Measurements from ENCODE around the gene EWSR1. TPM values are rescaled to one million over a fixed set of nuclear protein-coding genes. Genes with fewer than 3 reads are reported as not detected.

Gene EWSR1
- total and polyA plus RNA-seq, 2 donors (not counting 3 experiments of a cell fraction or from before 2014, with no cell fraction given): 305 to 588 TPM

- H3K36me3 ChIP-seq (ENCODE audit: control insufficient read depth in 2 of 2, extremely low read depth in 1 of 2, insufficient read depth in 2 of 2, low read length in 2 of 2): peaks cover 5 to 67% of the 10 kb centered on the region in 2 experiments
- H3K79me2 ChIP-seq (ENCODE audit: control insufficient read depth, insufficient read depth, low read length): no peaks in the 10 kb centered on the region
- no peak for FAIRE-seq
Measured at GRCh38 chr22:29334696-29335344, 66.8 kb downstream of the EWSR1 start.

More at GRCh38 chr22:29334696-29335344, 66.8 kb downstream of the EWSR1 start:
- H2AFZ ChIP-seq (ENCODE audit: low read depth, low read length): no peak overlapping the region
- intact Hi-C loops (cut with micrococcal nuclease) (no loop called here), dilution Hi-C loops (cut with MboI; ENCODE audit: extremely low pct_ligation_motif_present, low sequenced_read_pairs) (no loop called here)
- no peak overlapping the region for H3K4me3 ChIP-seq (replicated peaks in 1 of 3; ENCODE audit: insufficient read depth in 1 of 3, low read depth in 1 of 3, low read length in 3 of 3)
- no peaks in the 10 kb centered on the region for H4K20me1 ChIP-seq (replicated peaks; ENCODE audit: control insufficient read depth, extremely low read depth, insufficient read depth, low read length)
- H3K9me3 ChIP-seq (replicated peaks; ENCODE audit: control insufficient read depth, insufficient read depth, low read length): no peaks in the 10 kb centered on the region
- TF ChIP-seq MAX (IDR thresholded peaks at IDR 0.05; ENCODE audit: insufficient read depth, insufficient read length) (no peak), GATA2 (IDR thresholded peaks at IDR 0.05; ENCODE audit: insufficient read depth, insufficient read length, low read depth, low read length) (no peak), JUN (IDR thresholded peaks at IDR 0.05; ENCODE audit: borderline replicate concordance, insufficient read depth, insufficient read length, low read depth) (no peak), FOS (IDR thresholded peaks at IDR 0.05; ENCODE audit: borderline replicate concordance, insufficient read depth, low read length) (no peak), POLR2A (IDR thresholded peaks at IDR 0.05; ENCODE audit: low read depth, low read length) (no peak), CTCF (IDR thresholded peaks at IDR 0.05; ENCODE audit: extremely low read depth in 1 of 2, insufficient read depth in 1 of 2, low read depth in 1 of 2, low read length in 2 of 2) (no peak), POLR2AphosphoS5 (IDR thresholded peaks at IDR 0.05; ENCODE audit: insufficient read depth, low read depth, low read length) (no peak), MYC (IDR thresholded peaks at IDR 0.05; ENCODE audit: low read depth, low read length) (no peak), EZH2 (IDR thresholded peaks at IDR 0.05; ENCODE audit: borderline replicate concordance, low read depth, low read length, severe bottlenecking) (no peak)
- H3K27ac ChIP-seq (ENCODE audit: insufficient read depth, low read depth, low read length): no peak overlapping the region
- ChIA-PET CTCF (interaction anchor here (1.2 to 1.7 kb wide), 2 partner anchors 13 to 24 kb away, joined by 3 to 4 read pairs; no protein-coding TSS in a partner anchor), POLR2A (no interaction called here)
- H3K9ac ChIP-seq (replicated peaks; ENCODE audit: extremely low read depth, insufficient read depth, low read length): no peak overlapping the region
- BruUV-seq (replicated peaks): no TSS peak
- H3K4me1 ChIP-seq (ENCODE audit: control insufficient read depth, extremely low read depth, insufficient read depth, low read length): peaks cover 10% of the 10 kb centered on the region
- no peaks in the 10 kb centered on the region for H3K9me1 ChIP-seq (replicated peaks; ENCODE audit: control insufficient read depth, extremely low read depth, insufficient read depth, low read length)
- no peak for DNase-seq (ENCODE audit: low read depth, low spot score)
- no peaks in the 10 kb centered on the region for H3K27me3 ChIP-seq (ENCODE audit: control insufficient read depth in 2 of 2, insufficient read depth in 2 of 2, low read length in 2 of 2)
- no peak overlapping the region for H3K4me2 ChIP-seq (ENCODE audit: insufficient read depth, low read length)

All from endothelial cell of umbilical vein (primary cell).